A673 (cell line): ENCODE measurements around the gene OGFOD1.

ENCODE experiments used
- EZH2 ChIP-seq: fragments of 200-600 bp; sonication (generic); IDR thresholded peaks from 2 replicates; pipeline ENCODE4 v1.6.1; 2017; ENCODE audit warnings: borderline replicate concordance, low read depth, mild to moderate bottlenecking, mixed read lengths, antibody characterized with exemption, low read length; ENCODE audit not compliant: poor library complexity, severe bottlenecking
- TF ChIP-seq, protein P1 (sequence below): fragments of 300-800, 200-600 bp; sonication (generic); conservative IDR thresholded peaks from 2 replicates; pipeline ENCODE4 v1.5.1; 2017; ENCODE audit warnings: low read depth, mild to moderate bottlenecking, antibody characterized with exemption, low read length, moderate library complexity, mixed read lengths

DNA sequence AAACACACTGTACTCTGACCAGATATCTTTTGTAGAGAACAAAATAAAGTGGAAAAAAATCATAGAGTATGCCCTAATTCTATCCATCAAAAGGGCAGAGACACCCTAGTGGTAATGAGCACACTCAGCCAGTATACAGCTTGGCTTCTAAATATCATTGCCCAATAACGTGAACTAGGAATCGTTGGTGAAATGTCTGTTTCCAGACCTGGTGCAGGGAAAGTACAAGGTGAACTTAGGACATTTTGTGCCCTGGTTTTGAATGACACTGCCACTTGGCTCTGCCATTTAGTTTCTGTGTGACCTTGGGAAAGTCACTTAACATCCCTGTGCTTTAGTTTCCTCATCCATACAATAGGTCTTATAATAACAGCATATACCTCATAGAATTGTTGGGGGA lies 39.7 kb upstream of the OGFOD1 start:
- TF ChIP-seq, protein P1, sequence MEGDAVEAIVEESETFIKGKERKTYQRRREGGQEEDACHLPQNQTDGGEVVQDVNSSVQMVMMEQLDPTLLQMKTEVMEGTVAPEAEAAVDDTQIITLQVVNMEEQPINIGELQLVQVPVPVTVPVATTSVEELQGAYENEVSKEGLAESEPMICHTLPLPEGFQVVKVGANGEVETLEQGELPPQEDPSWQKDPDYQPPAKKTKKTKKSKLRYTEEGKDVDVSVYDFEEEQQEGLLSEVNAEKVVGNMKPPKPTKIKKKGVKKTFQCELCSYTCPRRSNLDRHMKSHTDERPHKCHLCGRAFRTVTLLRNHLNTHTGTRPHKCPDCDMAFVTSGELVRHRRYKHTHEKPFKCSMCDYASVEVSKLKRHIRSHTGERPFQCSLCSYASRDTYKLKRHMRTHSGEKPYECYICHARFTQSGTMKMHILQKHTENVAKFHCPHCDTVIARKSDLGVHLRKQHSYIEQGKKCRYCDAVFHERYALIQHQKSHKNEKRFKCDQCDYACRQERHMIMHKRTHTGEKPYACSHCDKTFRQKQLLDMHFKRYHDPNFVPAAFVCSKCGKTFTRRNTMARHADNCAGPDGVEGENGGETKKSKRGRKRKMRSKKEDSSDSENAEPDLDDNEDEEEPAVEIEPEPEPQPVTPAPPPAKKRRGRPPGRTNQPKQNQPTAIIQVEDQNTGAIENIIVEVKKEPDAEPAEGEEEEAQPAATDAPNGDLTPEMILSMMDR = no peak
- no peak for TF ChIP-seq EZH2
